Thoracic aorta (tissue), 2 donors: ENCODE measurements around the gene PRRG2. TPM values are rescaled to one million over a fixed set of nuclear protein-coding genes. Genes with fewer than 3 reads are reported as not detected.

ENCODE experiments used
- ATAC-seq: fragments of 150-250 bp; one replicate; pipeline ENCODE4 v1.8.0; 2017; ENCODE audit warnings: low read depth; ENCODE audit not compliant: insufficient number of reproducible peaks, low FRiP score
- DNase-seq: peaks from one replicate; pipeline ENCODE4 v3.0.0-alpha.2; 2020; ENCODE audit warnings: low spot score
- H3K27ac ChIP-seq, 2 donors: fragments of 200-600 bp; sonication (generic); 1 replicate in 1 of 2; 2 replicates in 1 of 2; pipeline ENCODE4 v1.5.1; 2016; ENCODE audit warnings: mild to moderate bottlenecking in 2 of 2, moderate library complexity in 2 of 2
- H3K27me3 ChIP-seq: fragments of 200-600 bp; sonication (generic); replicated peaks from 2 replicates; pipeline ENCODE4 v1.6.0; 2016; ENCODE audit warnings: mild to moderate bottlenecking; ENCODE audit not compliant: insufficient read depth
- H3K36me3 ChIP-seq: fragments of 200-600 bp; sonication (generic); one replicate; pipeline ENCODE4 v1.5.1; 2016
- H3K4me1 ChIP-seq, 2 donors: fragments of 200-600 bp; sonication (generic); 1 replicate in 1 of 2; 2 replicates in 1 of 2; pipeline versions ENCODE4 v1.5.1 to v1.6.0; 2016; ENCODE audit warnings: low read depth in 2 of 2, mild to moderate bottlenecking in 1 of 2; ENCODE audit not compliant: control insufficient read depth in 1 of 2
- H3K4me3 ChIP-seq: fragments of 200-600 bp; sonication (generic); 2 replicates; pipeline ENCODE4 v1.5.1; 2016; ENCODE audit warnings: mild to moderate bottlenecking
- H3K9me3 ChIP-seq: fragments of 200-600 bp; sonication (generic); 2 replicates; pipeline ENCODE4 v1.5.1; 2016
- total RNA-seq, 2 donors: library from RNA; depleted of rRNA; stranded (reverse); fragments of >200 nt; gene quantifications; one replicate each; pipeline versions ENCODE4 v1.1.0 to v1.2.3, GENCODE V29; 2016
- TF ChIP-seq, protein P1 (sequence below): fragments of 200-600 bp; sonication (generic); IDR thresholded peaks from one replicate; pipeline ENCODE4 v1.5.1; 2019; ENCODE audit warnings: antibody characterized with exemption

Gene PRRG2
- total RNA-seq, 2 donors from 2014 or later = not detected

DNA sequence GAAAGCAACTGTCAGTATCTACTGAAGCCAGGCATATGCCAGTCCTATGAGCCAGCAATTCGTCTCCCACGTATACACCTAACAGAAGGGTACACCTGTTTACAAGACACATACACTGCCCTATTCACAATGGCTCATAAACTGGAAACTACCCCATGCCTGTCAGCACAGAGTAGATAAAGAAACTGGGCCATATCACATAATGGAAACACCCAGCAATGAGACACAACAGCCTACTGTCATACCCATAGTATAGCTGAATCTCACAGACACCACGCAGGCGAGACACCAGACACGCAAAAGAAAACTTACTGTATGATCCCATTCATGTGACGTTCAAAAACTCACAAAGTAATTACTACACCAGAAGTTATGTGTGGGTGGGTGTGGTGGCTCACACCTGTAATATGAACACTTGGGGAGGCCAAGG is 16.5 kb upstream of the PRRG2 start:
- H3K36me3 ChIP-seq = peaks cover 6% of the 10 kb centered on the region
- peaks cover 6 to 11% of the 10 kb centered on the region in 2 donors for H3K4me1 ChIP-seq
- H3K27ac ChIP-seq = no peak overlapping the region
- H3K4me3 ChIP-seq = no peak overlapping the region
- ATAC-seq = no peak
- H3K27me3 ChIP-seq = no peaks in the 10 kb centered on the region
- no peak for DNase-seq
- no peaks in the 10 kb centered on the region for H3K9me3 ChIP-seq
- TF ChIP-seq, protein P1, sequence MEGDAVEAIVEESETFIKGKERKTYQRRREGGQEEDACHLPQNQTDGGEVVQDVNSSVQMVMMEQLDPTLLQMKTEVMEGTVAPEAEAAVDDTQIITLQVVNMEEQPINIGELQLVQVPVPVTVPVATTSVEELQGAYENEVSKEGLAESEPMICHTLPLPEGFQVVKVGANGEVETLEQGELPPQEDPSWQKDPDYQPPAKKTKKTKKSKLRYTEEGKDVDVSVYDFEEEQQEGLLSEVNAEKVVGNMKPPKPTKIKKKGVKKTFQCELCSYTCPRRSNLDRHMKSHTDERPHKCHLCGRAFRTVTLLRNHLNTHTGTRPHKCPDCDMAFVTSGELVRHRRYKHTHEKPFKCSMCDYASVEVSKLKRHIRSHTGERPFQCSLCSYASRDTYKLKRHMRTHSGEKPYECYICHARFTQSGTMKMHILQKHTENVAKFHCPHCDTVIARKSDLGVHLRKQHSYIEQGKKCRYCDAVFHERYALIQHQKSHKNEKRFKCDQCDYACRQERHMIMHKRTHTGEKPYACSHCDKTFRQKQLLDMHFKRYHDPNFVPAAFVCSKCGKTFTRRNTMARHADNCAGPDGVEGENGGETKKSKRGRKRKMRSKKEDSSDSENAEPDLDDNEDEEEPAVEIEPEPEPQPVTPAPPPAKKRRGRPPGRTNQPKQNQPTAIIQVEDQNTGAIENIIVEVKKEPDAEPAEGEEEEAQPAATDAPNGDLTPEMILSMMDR = no peak

DNA sequence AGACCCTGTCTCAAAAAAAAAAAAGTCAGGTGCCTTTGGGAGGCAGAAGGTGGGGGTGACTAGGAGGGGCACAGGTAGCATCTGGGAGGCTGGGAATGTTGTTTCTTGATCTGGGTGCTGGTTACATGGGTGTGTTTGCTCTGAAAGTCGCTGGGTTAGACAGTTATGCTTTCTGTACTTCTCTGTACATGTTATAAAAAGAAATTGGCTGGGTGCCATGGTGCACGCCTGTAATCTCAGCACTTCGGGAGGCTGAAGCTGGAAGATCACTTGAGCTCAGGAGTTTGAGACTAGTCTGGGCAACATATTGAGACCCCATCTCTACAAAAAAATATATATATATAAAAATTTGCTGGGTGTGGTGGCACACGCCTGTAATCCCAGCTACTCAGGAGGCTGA is 15.9 kb upstream of the PRRG2 start:
- DNase-seq (no peak), ATAC-seq (no peak)
- no peaks in the 10 kb centered on the region for H3K27me3 ChIP-seq
- H3K4me1 ChIP-seq = peaks cover 9 to 11% of the 10 kb centered on the region in 2 donors
- no peak overlapping the region for H3K27ac ChIP-seq
- H3K4me3 ChIP-seq = no peak overlapping the region
- no peaks in the 10 kb centered on the region for H3K36me3 ChIP-seq
- TF ChIP-seq, protein P1 = no peak
- H3K9me3 ChIP-seq = no peaks in the 10 kb centered on the region

DNA sequence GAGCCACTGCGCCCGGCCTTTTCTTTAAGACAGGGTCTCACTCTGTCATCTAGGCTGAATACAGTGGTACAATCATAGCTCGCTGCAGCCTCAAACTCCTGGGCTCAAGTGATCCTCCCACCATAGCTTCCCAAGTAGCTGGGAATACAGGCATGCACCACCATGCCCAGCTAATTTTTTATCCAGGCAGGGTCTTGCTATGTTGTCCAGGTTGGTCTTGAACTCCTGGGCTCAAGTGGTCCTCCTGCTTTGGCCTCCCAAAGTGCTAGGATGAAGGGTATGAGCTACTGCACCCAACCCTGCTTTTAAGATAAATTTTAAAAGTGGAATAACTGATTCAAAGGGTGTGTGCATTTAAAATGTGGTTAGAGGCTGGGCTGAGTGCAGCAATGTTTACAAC is 14.8 kb upstream of the PRRG2 start:
- DNase-seq (no peak), ATAC-seq (no peak)
- no peak overlapping the region for H3K27ac ChIP-seq
- H3K4me1 ChIP-seq = peaks cover 13 to 17% of the 10 kb centered on the region in 2 donors
- no peaks in the 10 kb centered on the region for H3K27me3 ChIP-seq
- no peaks in the 10 kb centered on the region for H3K9me3 ChIP-seq
- no peaks in the 10 kb centered on the region for H3K36me3 ChIP-seq
- TF ChIP-seq, protein P1 = no peak
- H3K4me3 ChIP-seq = no peak overlapping the region

DNA sequence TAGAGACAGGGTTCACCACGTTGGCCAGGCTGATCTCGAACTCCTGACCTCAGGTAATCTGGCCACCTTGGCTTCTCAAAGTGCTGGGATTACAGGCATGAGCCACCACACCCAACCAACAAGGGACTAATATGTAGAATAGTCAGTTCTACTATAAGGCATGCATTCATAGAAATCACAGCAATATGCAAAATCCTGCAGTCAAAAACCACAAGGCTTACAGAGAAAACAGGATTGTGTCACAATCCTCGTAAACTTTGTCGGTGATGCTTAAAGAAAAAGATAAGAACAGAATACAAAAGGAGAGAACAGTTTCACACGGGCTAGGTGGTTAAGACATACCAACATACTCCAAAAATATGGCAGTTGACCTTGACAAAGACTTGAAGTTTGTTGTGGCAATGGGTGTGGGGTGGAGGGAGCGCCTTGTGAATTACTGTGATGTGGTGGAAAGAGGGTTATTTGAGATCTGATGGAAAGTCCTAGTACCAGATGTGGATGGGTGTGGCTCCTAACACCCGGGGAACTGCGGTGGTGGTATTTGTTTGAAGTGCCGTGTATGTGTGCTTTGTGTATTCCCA is 13.2 kb upstream of the PRRG2 start:
- no peaks in the 10 kb centered on the region for H3K9me3 ChIP-seq
- ATAC-seq (no peak), DNase-seq (no peak)
- H3K4me3 ChIP-seq = no peak overlapping the region
- H3K27me3 ChIP-seq = no peaks in the 10 kb centered on the region
- no peak overlapping the region for H3K27ac ChIP-seq
- H3K4me1 ChIP-seq = peaks cover 13 to 17% of the 10 kb centered on the region in 2 donors
- TF ChIP-seq, protein P1 = no peak
- no peaks in the 10 kb centered on the region for H3K36me3 ChIP-seq

DNA sequence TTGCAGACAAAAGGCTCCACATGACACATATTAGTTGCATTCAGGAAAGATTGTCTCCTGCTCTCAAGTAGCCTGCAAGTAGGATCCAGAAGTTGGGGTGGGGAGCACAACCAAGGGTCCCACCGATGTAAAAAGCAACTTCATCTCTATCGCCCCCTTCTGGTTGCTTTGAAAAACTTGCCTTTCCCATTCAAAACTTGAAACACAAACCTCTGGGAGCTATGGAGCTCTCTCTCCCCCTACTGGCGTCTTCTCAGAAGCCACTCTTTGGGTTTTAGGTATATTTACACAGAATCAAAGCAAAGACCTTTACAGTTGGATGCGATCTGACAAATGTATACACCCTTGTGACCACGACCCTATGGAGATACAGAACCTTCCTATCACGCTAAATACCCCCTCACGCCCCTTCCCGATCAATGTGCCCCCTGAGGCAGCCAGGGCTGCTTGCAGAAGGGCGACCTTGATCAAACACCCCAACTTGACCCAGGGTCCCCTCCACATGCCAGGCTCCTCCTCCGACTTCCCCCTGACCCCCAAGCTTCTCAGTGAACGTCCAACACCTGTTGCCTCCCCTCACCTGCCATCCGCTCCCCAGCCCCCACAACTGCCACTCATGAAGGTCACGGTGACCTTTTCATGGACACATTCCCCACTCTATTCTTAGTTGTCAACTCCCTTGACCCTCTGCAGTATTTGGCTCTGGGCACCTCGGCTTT is 10.8 kb upstream of the PRRG2 start:
- Histone ChIP-seq H3K4me1 (peaks cover 9% of the 10 kb centered on the region in 2 donors), H3K36me3 (peaks cover 4% of the 10 kb centered on the region), H3K4me3 (no peak overlapping the region), H3K27me3 (no peaks in the 10 kb centered on the region), H3K9me3 (no peaks in the 10 kb centered on the region), H3K27ac (no peak overlapping the region)
- DNase-seq = no peak
- TF ChIP-seq, protein P1 = peak; percentile 96
- peak; percentile 63 for ATAC-seq
